Subcutaneous abdominal adipose tissue (tissue), 5 donors: ENCODE data around the gene PRR15.

Experiments used
- H3K27ac ChIP-seq: one replicate; pipeline ENCODE4 v1.7.0; 2013; ENCODE audit warnings: low read depth, mild to moderate bottlenecking, inconsistent platforms, low read length, moderate library complexity
- H3K27me3 ChIP-seq, 5 donors: one replicate each; pipeline ENCODE4 v1.7.0; 2013; ENCODE audit warnings: low read length in 5 of 5, inconsistent platforms in 1 of 5; ENCODE audit not compliant: control insufficient read depth in 5 of 5, insufficient read depth in 4 of 5
- H3K36me3 ChIP-seq, 5 donors: one replicate each; pipeline ENCODE4 v1.7.0; 2013; ENCODE audit warnings: low read length in 5 of 5; ENCODE audit not compliant: control insufficient read depth in 5 of 5, insufficient read depth in 5 of 5
- H3K4me1 ChIP-seq, 5 donors: one replicate each; pipeline ENCODE4 v1.7.0; 2013; ENCODE audit warnings: low read length in 5 of 5, mild to moderate bottlenecking in 3 of 5, moderate library complexity in 1 of 5; ENCODE audit not compliant: control insufficient read depth in 5 of 5, insufficient read depth in 5 of 5
- H3K4me3 ChIP-seq, 5 donors: one replicate each; pipeline ENCODE4 v1.7.0; 2013; ENCODE audit warnings: low read length in 5 of 5, low read depth in 1 of 5
- H3K9ac ChIP-seq, 5 donors: one replicate each; pipeline ENCODE4 v1.7.0; 2013; ENCODE audit warnings: low read length in 5 of 5, mild to moderate bottlenecking in 4 of 5, moderate library complexity in 3 of 5
- H3K9me3 ChIP-seq, 5 donors: one replicate each; pipeline ENCODE4 v1.7.0; 2013; ENCODE audit warnings: low read length in 5 of 5; ENCODE audit not compliant: control insufficient read depth in 5 of 5
- donor health status: healthy.
- donor health status: healthy.
- donor health status: healthy.
- donor health status: healthy.
- donor health status: healthy.

Gene PRR15

GRCh38 chr7:29614229-29614628 lies 50.6 kb downstream of the PRR15 start:
- H3K4me1 ChIP-seq: peaks cover 3 to 29% (median 23%) of the 10 kb centered on the region in 5 donors
- no peak overlapping the region for H3K27ac ChIP-seq
- H3K4me3 ChIP-seq: no peak overlapping the region
- H3K36me3 ChIP-seq: no peaks in the 10 kb centered on the region
- peaks cover 0 to 2% (median 0%) of the 10 kb centered on the region in 5 donors for H3K9me3 ChIP-seq
- H3K27me3 ChIP-seq: no peaks in the 10 kb centered on the region
- H3K9ac ChIP-seq: no peak overlapping the region
